ENCODE measurements around the gene ZNF215.
"Not testable (repeated sequence)": the region's sequence is repeated elsewhere in the genome, so short reads cannot be mapped to it uniquely, and the experiment has no call there.

Gene ZNF215

DNA sequence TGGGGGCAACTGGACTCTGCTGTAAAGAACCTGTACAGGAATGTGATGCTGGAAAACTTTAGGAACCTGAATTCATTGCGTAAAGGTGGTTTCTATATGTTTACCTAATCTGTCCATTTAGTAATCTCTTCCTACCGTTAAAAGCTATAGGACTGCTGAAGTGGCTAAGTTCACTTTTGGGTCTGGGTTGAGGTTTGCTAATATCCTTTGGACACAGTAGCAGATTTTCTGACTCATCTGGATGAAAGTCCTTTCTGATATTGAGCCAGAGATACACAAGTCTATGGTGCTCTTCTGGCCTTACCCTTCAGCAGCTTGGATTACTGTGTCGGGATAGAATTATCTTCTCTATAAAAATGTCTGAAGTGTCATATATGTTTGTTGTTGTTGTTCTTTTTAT is 16.9 kb downstream of the ZNF215 start:
- no peak for DNase-seq

GRCh38 chr11:6954248-6954647 is 28.0 kb downstream of the ZNF215 start:
- not testable (repeated sequence) for DNase-seq

DNA sequence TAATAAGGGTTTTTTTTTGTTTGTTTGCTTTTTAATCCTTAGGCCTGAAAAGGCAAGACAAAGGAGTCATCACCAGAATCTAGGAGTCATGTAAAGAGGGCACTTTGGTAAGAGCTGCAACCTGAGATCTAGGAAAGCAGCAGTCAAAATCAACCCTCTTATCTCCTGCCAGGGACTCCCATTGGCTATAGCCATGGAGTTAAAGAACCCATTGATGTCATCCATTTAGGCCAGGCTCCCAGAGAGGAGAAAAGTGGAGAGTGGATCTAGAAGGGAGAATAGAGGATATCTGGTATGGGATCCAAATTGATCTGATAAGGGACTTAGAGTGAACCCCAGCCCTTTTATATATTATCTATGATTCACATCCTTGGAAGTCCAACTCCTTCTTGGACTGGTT is 35.9 kb downstream of the ZNF215 start:
- no peak for DNase-seq

GRCh38 chr11:6962673-6963072 is 36.4 kb downstream of the ZNF215 start:
- no peak for DNase-seq

DNA sequence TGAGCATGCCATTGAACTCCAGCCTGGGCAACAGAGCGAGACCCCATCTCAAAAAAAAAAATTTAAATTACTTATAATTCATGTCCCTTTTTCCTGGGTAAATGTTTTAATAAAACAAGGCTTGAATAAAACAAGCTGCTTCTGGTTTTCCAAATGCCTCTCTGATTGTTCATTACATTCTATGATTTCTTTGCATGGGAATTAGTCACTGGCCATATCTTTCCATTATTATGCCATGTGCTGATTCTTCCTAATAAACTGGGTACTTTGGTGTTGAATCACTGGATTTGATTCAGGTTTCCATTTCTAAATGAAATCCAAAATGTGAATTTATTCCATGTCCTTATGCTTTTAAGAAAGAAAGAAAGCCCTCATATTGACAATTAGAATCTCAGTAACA is 42.6 kb downstream of the ZNF215 start:
- DNase-seq: no peak

GRCh38 chr11:6969854-6970253 is 43.6 kb downstream of the ZNF215 start:
- not testable (repeated sequence) for DNase-seq

DNA sequence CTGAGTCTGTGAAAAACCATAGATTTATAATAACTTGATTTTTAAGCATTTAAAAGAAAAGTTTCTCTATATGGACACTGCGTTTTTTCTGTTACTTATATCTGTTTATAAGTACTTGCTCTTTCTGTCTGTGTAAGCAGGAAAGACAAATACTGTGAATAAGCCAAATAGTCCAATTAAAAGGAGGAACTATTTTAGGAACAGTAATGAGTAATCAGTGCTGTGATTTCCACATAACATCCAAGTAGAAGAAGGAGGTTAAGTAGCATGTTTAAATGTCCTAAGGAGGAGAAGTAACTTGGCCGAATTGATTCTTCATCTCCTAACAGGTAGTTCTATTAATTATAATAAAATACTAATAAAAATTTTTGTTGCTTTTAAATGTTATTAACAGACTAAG is 53.1 kb downstream of the ZNF215 start:
- DNase-seq: no peak

- DNase-seq: no peak
Observed at GRCh38 chr11:6986487-6986886, 60.3 kb downstream of the ZNF215 start.

GRCh38 chr11:6988506-6988905 is 62.3 kb downstream of the ZNF215 start:
- DNase-seq: no peak

DNA sequence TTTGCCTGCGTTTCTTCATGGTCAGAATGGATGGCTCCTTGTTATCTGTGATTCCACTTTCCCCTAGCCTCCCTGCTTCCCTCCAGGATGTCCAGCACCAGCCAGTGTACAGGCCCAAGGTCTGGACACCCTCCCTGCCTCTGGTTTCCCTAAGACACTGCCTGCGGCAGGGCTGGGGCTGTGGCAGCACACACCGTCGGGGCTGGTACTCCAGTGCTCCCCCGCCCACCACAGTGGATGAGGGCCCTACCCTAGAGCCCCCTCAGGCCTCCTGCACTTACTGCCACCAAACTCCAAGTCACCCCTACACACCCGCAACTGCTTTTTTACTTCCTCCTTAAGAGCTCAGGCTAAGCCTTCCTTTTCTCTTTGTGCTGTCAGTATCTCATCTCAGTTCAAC is 65.0 kb downstream of the ZNF215 start:
- no peak for DNase-seq

GRCh38 chr11:6992026-6992425 is 65.8 kb downstream of the ZNF215 start:
- DNase-seq: no peak

- no peak for DNase-seq
Observed at GRCh38 chr11:6992457-6993417, 66.5 kb downstream of the ZNF215 start.

DNA sequence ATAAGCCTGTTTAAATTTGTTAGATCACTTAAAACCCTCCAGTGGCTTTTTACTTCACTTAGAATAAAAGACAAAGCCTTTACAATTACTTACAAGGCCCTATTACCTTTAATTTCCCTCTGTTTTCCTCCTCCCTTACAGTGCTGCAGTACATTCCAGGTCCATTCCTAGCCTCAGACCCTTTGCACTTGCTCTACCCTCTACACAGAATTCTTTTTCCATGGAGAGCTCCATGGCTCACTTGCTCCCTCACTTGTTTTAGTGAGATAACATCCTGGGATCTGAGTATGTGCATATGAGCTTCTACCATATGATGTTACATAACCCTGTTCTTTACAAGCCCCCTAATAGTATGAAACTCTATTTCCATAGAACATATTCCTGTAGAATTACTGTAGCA is 69.5 kb downstream of the ZNF215 start:
- DNase-seq: no peak

DNA sequence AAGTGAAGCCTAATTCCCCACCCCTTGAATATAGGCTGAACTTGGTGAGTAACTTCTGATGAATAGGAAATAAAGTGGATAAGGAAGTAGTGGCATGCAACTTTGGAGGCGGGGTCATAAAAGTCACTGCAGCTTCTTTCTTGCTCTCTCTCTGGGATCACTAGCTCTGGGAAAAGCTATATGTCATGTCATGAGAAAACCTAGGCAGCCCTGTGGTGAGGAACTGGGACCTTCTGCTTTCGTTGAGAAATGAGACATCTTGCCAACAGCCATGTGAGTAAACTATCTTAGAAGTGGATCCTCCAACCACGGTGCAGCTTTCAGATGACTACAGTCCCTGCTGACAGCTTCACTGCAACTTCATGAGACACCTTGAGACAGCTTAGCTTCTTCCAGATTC is 78.3 kb downstream of the ZNF215 start:
- no peak for DNase-seq

All from DMS 273 treated with DMSO at 0.1 percent for 48 hours (cell line).